ENCODE results near the gene OVCH1. TPM values are rescaled to one million over a fixed set of nuclear protein-coding genes. Genes with fewer than 3 reads are reported as not detected.
A peak's percentile ranks its signal among the peaks of the same experiment; 100 is the strongest.
"Not testable (repeated sequence)": the region's sequence is repeated elsewhere in the genome, so short reads cannot be mapped to it uniquely, and the experiment has no call there.

The OVCH1 gene
- total RNA-seq, 1 donor = 0.27 TPM

- no peak overlapping the region for H3K4me3 ChIP-seq (ENCODE audit: low read depth, low read length)
- no peak for TF ChIP-seq CTCF (IDR thresholded peaks at IDR 0.05; ENCODE audit: insufficient read depth, low read length)
- DNase-seq (ENCODE audit: low read depth) = no peak
These were observed 93.5 kb downstream of the OVCH1 start for GRCh38 chr12:29403991-29404390.

GRCh38 chr12:29402437-29402836, 95.0 kb downstream of the OVCH1 start:
- no peak for DNase-seq (ENCODE audit: low read depth)
- no peak for TF ChIP-seq CTCF (IDR thresholded peaks at IDR 0.05; ENCODE audit: insufficient read depth, low read length)
- no peak overlapping the region for H3K4me3 ChIP-seq (ENCODE audit: low read depth, low read length)

- no peak for DNase-seq (ENCODE audit: low read depth)
- H3K4me3 ChIP-seq (ENCODE audit: low read depth, low read length) = no peak overlapping the region
- TF ChIP-seq CTCF (IDR thresholded peaks at IDR 0.05; ENCODE audit: insufficient read depth, low read length) = no peak
These were observed 99.0 kb downstream of the OVCH1 start for GRCh38 chr12:29398495-29398894.

GRCh38 chr12:29396774-29397173, 100.7 kb downstream of the OVCH1 start:
- H3K4me3 ChIP-seq (ENCODE audit: low read depth, low read length) = no peak overlapping the region
- TF ChIP-seq CTCF (IDR thresholded peaks at IDR 0.05; ENCODE audit: insufficient read depth, low read length) = no peak
- peak; percentile 40 for DNase-seq (ENCODE audit: low read depth)

- no peak overlapping the region for H3K4me3 ChIP-seq (ENCODE audit: low read depth, low read length)
- TF ChIP-seq CTCF (IDR thresholded peaks at IDR 0.05; ENCODE audit: insufficient read depth, low read length) = no peak
- no peak for DNase-seq (ENCODE audit: low read depth)
These were observed 102.1 kb downstream of the OVCH1 start for GRCh38 chr12:29395356-29395755.

GRCh38 chr12:29390419-29390818, 107.1 kb downstream of the OVCH1 start:
- DNase-seq (ENCODE audit: low read depth) = not testable (repeated sequence)

GRCh38 chr12:29389295-29389919, 108.1 kb downstream of the OVCH1 start:
- no peak for DNase-seq (ENCODE audit: low read depth)

More at GRCh38 chr12:29390419-29390818, 107.1 kb downstream of the OVCH1 start:
- not testable (repeated sequence) for H3K4me3 ChIP-seq (ENCODE audit: low read depth, low read length)

GRCh38 chr12:29386084-29386680, 111.3 kb downstream of the OVCH1 start:
- DNase-seq (ENCODE audit: low read depth); H3K4me3 ChIP-seq (ENCODE audit: low read depth, low read length): not testable (repeated sequence)

More at GRCh38 chr12:29389295-29389919, 108.1 kb downstream of the OVCH1 start:
- TF ChIP-seq CTCF (IDR thresholded peaks at IDR 0.05; ENCODE audit: insufficient read depth, low read length) = no peak
- no peak overlapping the region for H3K4me3 ChIP-seq (ENCODE audit: low read depth, low read length)

- DNase-seq (ENCODE audit: low read depth); H3K4me3 ChIP-seq (ENCODE audit: low read depth, low read length): not testable (repeated sequence)
These were observed 112.3 kb downstream of the OVCH1 start for GRCh38 chr12:29385194-29385593.
